A549 (cell line): ENCODE results near the gene CABP4. TPM values are rescaled to one million over a fixed set of nuclear protein-coding genes. Genes with fewer than 3 reads are reported as not detected.

ENCODE experiments used
- ATAC-seq, 2 experiments: fragments of 200-7000 bp in 1 of 2; fragments of >200 bp in 1 of 2; cut with Nextera tagmentation in 1 of 2; cut with Tn5 transposase in 1 of 2; 3 replicates each; pipeline versions ENCODE4 v1.8.0 to v1.9.1; 2018 to 2020; ENCODE audit warnings: mild to moderate bottlenecking in 1 of 2, moderate library complexity in 1 of 2
- CTCF ChIA-PET: fragments of 300-600 bp; sonication (Branson Sonifier 250); formaldehyde crosslinking; extraction: SDS; loops from one replicate; lab custom pipeline; 2021; ENCODE audit warnings: antibody characterized with exemption, inconsistent platforms; lab: Yijun Ruan, JAX
- POLR2A ChIA-PET: fragments of 350-600 bp; formaldehyde crosslinking; extraction: SDS; loops from one replicate; lab custom pipeline; 2021; ENCODE audit warnings: antibody characterized with exemption, inconsistent platforms; lab: Yijun Ruan, JAX
- DNase-seq, 2 experiments: peaks; one replicate each; pipeline versions ENCODE4 v3.0.0 to v3.0.0-alpha.2; 2011 to 2016; ENCODE audit warnings: low read depth in 1 of 2, low spot score in 1 of 2
- FAIRE-seq: peaks from 2 replicates; lab custom pipeline; 2011; peaks lifted over from hg19 to GRCh38; lab: Jason Lieb, UNC
- H3K27ac ChIP-seq, 2 experiments: fragments of >200 bp; sonication (Bioruptor Twin); formaldehyde crosslinking; 3 replicates each; pipeline ENCODE4 v1.5.1; 2016 to 2017
- H3K4me1 ChIP-seq: fragments of >200 bp; sonication (Bioruptor Twin); formaldehyde crosslinking; 3 replicates; pipeline ENCODE4 v1.6.1; 2016
- H3K4me2 ChIP-seq: fragments of >200 bp; sonication (Bioruptor Twin); formaldehyde crosslinking; 3 replicates; pipeline ENCODE4 v1.6.1; 2016
- H3K4me3 ChIP-seq: fragments of >200 bp; sonication (Bioruptor Twin); formaldehyde crosslinking; 3 replicates; pipeline ENCODE4 v1.5.1; 2016
- H3K9me3 ChIP-seq: fragments of >200 bp; sonication (Bioruptor Twin); formaldehyde crosslinking; 3 replicates; pipeline ENCODE4 v1.6.1; 2016
- CBX2 ChIP-seq: fragments of 200-600 bp; sonication (generic); IDR thresholded peaks from 2 replicates; pipeline ENCODE4 v1.6.1; 2016; ENCODE audit warnings: low read depth, mild to moderate bottlenecking, borderline replicate concordance
- CEBPB ChIP-seq, 2 experiments: fragments of >200 bp in 1 of 2; sonication (Bioruptor Twin) in 1 of 2; formaldehyde crosslinking in 1 of 2; IDR thresholded peaks; 2 replicates each; pipeline ENCODE4 v1.6.1; 2012 to 2016
- EHMT2 ChIP-seq: fragments of 200-600 bp; sonication (generic); IDR thresholded peaks from 2 replicates; pipeline ENCODE4 v1.6.1; 2016; ENCODE audit warnings: antibody characterized with exemption, low read depth, mild to moderate bottlenecking, moderate library complexity
- FOSL2 ChIP-seq, 2 experiments: fragments of 450-650 bp in 1 of 2; fragments of >200 bp in 1 of 2; sonication (Bioruptor Twin) in 1 of 2; formaldehyde crosslinking; IDR thresholded peaks; 2 replicates each; pipeline versions ENCODE4 v1.5.0 to v1.6.1; 2016 to 2020; ENCODE audit warnings: mild to moderate bottlenecking in 1 of 2, moderate library complexity in 1 of 2
- HEYL ChIP-seq: fragments of 250-450 bp; sonication (Bioruptor Pico); IDR thresholded peaks from 2 replicates; pipeline ENCODE4 v1.8.0; 2021; ENCODE audit warnings: mild to moderate bottlenecking, moderate library complexity
- JUNB ChIP-seq: fragments of >200 bp; sonication (Bioruptor Twin); formaldehyde crosslinking; IDR thresholded peaks from 2 replicates; pipeline ENCODE4 v1.6.1; 2016
- KDM5A ChIP-seq: fragments of 200-600 bp; sonication (generic); IDR thresholded peaks from 2 replicates; pipeline ENCODE4 v1.6.1; 2016; ENCODE audit warnings: antibody characterized with exemption, mild to moderate bottlenecking
- MAZ ChIP-seq: fragments of 150-350 bp; IDR thresholded peaks from 2 replicates; pipeline ENCODE4 v1.6.1; 2014; ENCODE audit warnings: antibody characterized with exemption, low read depth, low read length, borderline replicate concordance
- MYC ChIP-seq: IDR thresholded peaks from 2 replicates; pipeline ENCODE4 v1.6.1; 2012; ENCODE audit warnings: mild to moderate bottlenecking, inconsistent platforms, low read length, improper control_type of control experiment, borderline replicate concordance
- RARB ChIP-seq: fragments of 250-450 bp; sonication (Bioruptor Pico); IDR thresholded peaks from 2 replicates; pipeline ENCODE4 v1.8.0; 2021; ENCODE audit warnings: mild to moderate bottlenecking, moderate library complexity
- SMC3 ChIP-seq: fragments of >200 bp; sonication (Bioruptor Twin); formaldehyde crosslinking; IDR thresholded peaks from 3 replicates; pipeline ENCODE4 v1.6.1; 2018; ENCODE audit warnings: inconsistent platforms
- TFCP2L1 ChIP-seq: fragments of 250-450 bp; sonication (Bioruptor Pico); IDR thresholded peaks from 2 replicates; pipeline ENCODE4 v1.5.0; 2021; ENCODE audit warnings: mild to moderate bottlenecking
- ZNF302 ChIP-seq: fragments of 250-450 bp; sonication (Bioruptor Pico); IDR thresholded peaks from 2 replicates; pipeline ENCODE4 v1.9.0; 2021; ENCODE audit warnings: inconsistent platforms, mild to moderate bottlenecking, moderate library complexity
- ZSCAN20 ChIP-seq: fragments of 250-450 bp; sonication (Bioruptor Pico); IDR thresholded peaks from 2 replicates; pipeline ENCODE4 v1.8.0; 2022; ENCODE audit warnings: mild to moderate bottlenecking, moderate library complexity
- WGBS: methylation state at CpG from one replicate; pipeline ENCODE4 v1.1.6; 2017; ENCODE audit errors: missing lambda C conversion rate; 5-methylcytosine and 5-hydroxymethylcytosine counted together
- polyA plus RNA-seq, 4 experiments: library from polyadenylated mRNA; depleted of rRNA in 3 of 4; stranded (reverse); fragments of >200 nt; fragmentation: RNase III in 1 of 4; extraction: RNeasy Plus Mini Kit Qiagen cat#74134 plus additional on column Dnase treatment in 1 of 4; gene quantifications; 2 replicates in 3 of 4; 3 replicates in 1 of 4; pipeline ENCODE4 v1.2.3, GENCODE V29; 2011 to 2017
- TF ChIP-seq, protein P1 (sequence below): fragments of 250-450 bp; sonication (Bioruptor Pico); IDR thresholded peaks from 2 replicates; pipeline ENCODE4 v1.5.0; 2021; ENCODE audit warnings: mild to moderate bottlenecking, moderate library complexity, borderline replicate concordance
- TF ChIP-seq, protein P2 (sequence below): fragments of >200 bp; sonication (Bioruptor Twin); formaldehyde crosslinking; IDR thresholded peaks from 3 replicates; pipeline ENCODE4 v1.5.1; 2016
- TF ChIP-seq, protein P3 (sequence below): IDR thresholded peaks from 2 replicates; pipeline ENCODE4 v1.6.1; 2012
- TF ChIP-seq, protein P4 (sequence below): IDR thresholded peaks from 2 replicates; pipeline ENCODE4 v1.6.1; 2012; ENCODE audit warnings: low read depth, borderline replicate concordance

The CABP4 gene
- polyA plus RNA-seq, 2 of the 4 experiments (the other 2 are of a cell fraction), result not detected

DNA sequence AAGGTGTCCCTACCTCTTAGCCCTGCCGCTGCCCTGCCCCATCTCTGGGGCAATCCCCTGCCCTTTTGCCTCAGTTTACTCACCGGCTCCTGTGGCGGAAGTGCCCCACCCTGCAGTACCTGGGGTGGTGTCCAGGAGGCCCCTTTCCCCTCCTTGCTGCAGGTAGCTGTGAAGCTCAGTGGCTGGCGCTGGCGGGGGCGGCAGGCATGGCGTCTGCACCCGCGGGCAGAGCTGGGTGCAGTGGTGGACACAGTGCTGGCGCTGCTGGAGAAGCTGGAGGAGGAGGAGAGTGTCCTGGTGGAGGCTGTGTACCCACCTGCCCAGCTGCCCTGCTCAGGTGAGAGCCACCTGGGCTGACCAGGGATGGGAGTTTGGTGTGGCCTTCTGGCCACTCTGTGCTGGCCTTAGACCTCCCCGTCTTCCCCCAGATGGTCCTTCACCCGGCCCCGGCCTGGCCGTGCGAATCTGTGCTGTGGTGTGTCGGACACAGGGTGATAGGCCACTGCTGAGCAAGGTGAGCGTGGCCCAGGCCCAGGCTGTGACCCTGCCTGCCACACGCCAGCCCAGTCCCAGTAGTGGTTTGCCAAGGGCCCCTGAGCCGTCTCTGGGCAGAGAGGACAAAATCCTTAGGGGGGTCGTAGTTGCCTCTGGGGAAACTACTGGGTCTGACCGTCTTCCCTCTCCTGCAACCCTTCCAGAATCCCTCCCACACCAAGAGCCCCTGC, 35.7 kb upstream of the CABP4 start:
- FAIRE-seq (no peak), ATAC-seq (no peak), DNase-seq (no peak)
- CTCF ChIA-PET, result interaction anchor here (0.6 to 4.2 kb wide), 7 partner anchors 9 to 68 kb away, joined by 3 to 30 read pairs (median 4); partner anchors contain the start of genes PPP1CA, RPS6KB2 and TBC1D10C
- WGBS, result 94% methylated on average over 13 of the region's 21 CpGs
- POLR2A ChIA-PET, result interaction anchor here (1.7 to 1.8 kb wide), 2 partner anchors 18 kb away, joined by 8 to 12 read pairs; partner anchors contain the start of gene PPP1CA
- Histone ChIP-seq H3K4me3 (no peak overlapping the region), H3K27ac (no peak overlapping the region; a peak in 2 of 6 replicates), H3K4me2 (peak overlapping the region; percentile 97; the same call in 1 of the 3 replicates), H3K4me1 (peaks cover 37% of the 10 kb centered on the region), H3K9me3 (no peaks in the 10 kb centered on the region)
- TF ChIP-seq HEYL (CRISPR knock-in tag) (no peak), KDM5A (no peak), MYC (no peak), TFCP2L1 (no peak), MAZ (no peak), JUNB (no peak), ZSCAN20 (CRISPR knock-in tag) (no peak), CEBPB (IDR thresholded peaks at IDR 0.05) (no peak), SMC3 (no peak)
- TF ChIP-seq, protein P1, sequence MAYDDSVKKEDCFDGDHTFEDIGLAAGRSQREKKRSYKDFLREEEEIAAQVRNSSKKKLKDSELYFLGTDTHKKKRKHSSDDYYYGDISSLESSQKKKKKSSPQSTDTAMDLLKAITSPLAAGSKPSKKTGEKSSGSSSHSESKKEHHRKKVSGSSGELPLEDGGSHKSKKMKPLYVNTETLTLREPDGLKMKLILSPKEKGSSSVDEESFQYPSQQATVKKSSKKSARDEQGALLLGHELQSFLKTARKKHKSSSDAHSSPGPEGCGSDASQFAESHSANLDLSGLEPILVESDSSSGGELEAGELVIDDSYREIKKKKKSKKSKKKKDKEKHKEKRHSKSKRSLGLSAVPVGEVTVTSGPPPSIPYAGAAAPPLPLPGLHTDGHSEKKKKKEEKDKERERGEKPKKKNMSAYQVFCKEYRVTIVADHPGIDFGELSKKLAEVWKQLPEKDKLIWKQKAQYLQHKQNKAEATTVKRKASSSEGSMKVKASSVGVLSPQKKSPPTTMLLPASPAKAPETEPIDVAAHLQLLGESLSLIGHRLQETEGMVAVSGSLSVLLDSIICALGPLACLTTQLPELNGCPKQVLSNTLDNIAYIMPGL (CRISPR knock-in tag), result no peak
- TF ChIP-seq, protein P2, sequence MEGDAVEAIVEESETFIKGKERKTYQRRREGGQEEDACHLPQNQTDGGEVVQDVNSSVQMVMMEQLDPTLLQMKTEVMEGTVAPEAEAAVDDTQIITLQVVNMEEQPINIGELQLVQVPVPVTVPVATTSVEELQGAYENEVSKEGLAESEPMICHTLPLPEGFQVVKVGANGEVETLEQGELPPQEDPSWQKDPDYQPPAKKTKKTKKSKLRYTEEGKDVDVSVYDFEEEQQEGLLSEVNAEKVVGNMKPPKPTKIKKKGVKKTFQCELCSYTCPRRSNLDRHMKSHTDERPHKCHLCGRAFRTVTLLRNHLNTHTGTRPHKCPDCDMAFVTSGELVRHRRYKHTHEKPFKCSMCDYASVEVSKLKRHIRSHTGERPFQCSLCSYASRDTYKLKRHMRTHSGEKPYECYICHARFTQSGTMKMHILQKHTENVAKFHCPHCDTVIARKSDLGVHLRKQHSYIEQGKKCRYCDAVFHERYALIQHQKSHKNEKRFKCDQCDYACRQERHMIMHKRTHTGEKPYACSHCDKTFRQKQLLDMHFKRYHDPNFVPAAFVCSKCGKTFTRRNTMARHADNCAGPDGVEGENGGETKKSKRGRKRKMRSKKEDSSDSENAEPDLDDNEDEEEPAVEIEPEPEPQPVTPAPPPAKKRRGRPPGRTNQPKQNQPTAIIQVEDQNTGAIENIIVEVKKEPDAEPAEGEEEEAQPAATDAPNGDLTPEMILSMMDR, result no peak
- TF ChIP-seq, protein P3, sequence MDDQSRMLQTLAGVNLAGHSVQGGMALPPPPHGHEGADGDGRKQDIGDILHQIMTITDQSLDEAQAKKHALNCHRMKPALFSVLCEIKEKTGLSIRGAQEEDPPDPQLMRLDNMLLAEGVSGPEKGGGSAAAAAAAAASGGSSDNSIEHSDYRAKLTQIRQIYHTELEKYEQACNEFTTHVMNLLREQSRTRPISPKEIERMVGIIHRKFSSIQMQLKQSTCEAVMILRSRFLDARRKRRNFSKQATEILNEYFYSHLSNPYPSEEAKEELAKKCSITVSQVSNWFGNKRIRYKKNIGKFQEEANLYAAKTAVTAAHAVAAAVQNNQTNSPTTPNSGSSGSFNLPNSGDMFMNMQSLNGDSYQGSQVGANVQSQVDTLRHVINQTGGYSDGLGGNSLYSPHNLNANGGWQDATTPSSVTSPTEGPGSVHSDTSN, result no peak
- TF ChIP-seq, protein P4, sequence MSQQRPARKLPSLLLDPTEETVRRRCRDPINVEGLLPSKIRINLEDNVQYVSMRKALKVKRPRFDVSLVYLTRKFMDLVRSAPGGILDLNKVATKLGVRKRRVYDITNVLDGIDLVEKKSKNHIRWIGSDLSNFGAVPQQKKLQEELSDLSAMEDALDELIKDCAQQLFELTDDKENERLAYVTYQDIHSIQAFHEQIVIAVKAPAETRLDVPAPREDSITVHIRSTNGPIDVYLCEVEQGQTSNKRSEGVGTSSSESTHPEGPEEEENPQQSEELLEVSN, result no peak

DNA sequence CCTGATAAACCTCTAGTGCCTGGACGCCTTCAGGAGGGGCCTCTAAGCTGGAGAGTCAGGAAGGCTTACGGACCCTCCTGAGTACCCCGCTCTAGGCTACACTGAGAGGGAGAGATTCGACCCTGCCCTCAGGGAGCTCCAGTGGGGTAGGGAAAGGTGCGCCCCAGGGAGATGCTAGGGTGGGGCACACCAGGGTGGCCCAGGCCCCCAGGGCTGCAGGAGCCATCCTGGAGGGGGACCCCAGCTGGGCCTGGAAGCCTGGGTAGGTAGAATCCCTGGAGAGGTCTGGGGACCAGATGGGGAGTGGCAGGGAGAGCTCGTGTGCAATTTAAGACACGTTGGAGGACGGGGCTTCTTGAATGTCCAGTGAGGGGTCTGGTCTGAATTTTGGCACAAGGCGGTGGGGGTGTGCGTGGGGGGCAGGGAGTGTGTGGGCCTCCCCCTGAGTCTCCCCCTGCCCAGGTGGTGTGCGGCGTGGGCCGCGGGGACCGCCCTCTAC, 35.0 kb upstream of the CABP4 start:
- DNase-seq (no peak), FAIRE-seq (no peak), ATAC-seq (peak in 1 of 2 experiments; percentile 1; a peak in 1 of 6 replicates)
- ChIA-PET CTCF (interaction anchor here (1.0 to 4.2 kb wide), 4 partner anchors 15 to 48 kb away, joined by 3 to 30 read pairs (median 5); partner anchors contain the start of genes PPP1CA and TBC1D10C), POLR2A (interaction anchor here (1.1 to 1.7 kb wide), 4 partner anchors 19 to 131 kb away, joined by 4 to 12 read pairs (median 5); partner anchors contain the start of genes AIP, ANKRD13D, POLD4 and PPP1CA)
- Histone ChIP-seq H3K4me2 (peak overlapping the region; percentile 97), H3K4me3 (peak overlapping the region; percentile 57), H3K27ac (peak overlapping the region; percentile 75 to 90), H3K4me1 (peaks cover 32% of the 10 kb centered on the region), H3K9me3 (no peaks in the 10 kb centered on the region)
- WGBS, result 27% methylated on average over 8 of the region's 15 CpGs
- TF ChIP-seq ZNF302 (CRISPR knock-in tag) (no peak), FOSL2 (IDR thresholded peaks at IDR 0.05) (no peak), FOSL2 (CRISPR knock-in tag; IDR thresholded peaks at IDR 0.05) (no peak), CBX2 (no peak), RARB (no peak), EHMT2 (no peak)
- TF ChIP-seq, protein P1 (CRISPR knock-in tag), result no peak
